HG03520 (cell line): ENCODE results near the gene PHLDB2.

Experiments used
- ATAC-seq: cut with Tn5 transposase; IDR thresholded peaks from one replicate; pipeline ENCODE4 v1.9.1; 2021; ENCODE audit warnings: mild to moderate bottlenecking, moderate library complexity; ENCODE audit not compliant: unreplicated experiment

Gene PHLDB2

GRCh38 chr3:111923095-111923771 is 64.2 kb downstream of the PHLDB2 start:
- no peak for ATAC-seq

- no peak for ATAC-seq
These were observed 64.7 kb downstream of the PHLDB2 start for GRCh38 chr3:111923806-111924205.

GRCh38 chr3:111924283-111924682 is 65.2 kb downstream of the PHLDB2 start:
- ATAC-seq: no peak

- ATAC-seq: no peak
These were observed 67.2 kb downstream of the PHLDB2 start for GRCh38 chr3:111926266-111926676.

GRCh38 chr3:111928613-111929012 is 69.5 kb downstream of the PHLDB2 start:
- ATAC-seq: no peak

- ATAC-seq: no peak
These were observed 70.4 kb downstream of the PHLDB2 start for GRCh38 chr3:111929484-111929883.

GRCh38 chr3:111932946-111933345 is 73.9 kb downstream of the PHLDB2 start:
- ATAC-seq: no peak

GRCh38 chr3:111936191-111936841 is 77.3 kb downstream of the PHLDB2 start:
- no peak for ATAC-seq

GRCh38 chr3:111936967-111937366 is 77.9 kb downstream of the PHLDB2 start:
- ATAC-seq: no peak

GRCh38 chr3:111937871-111938270 is 78.8 kb downstream of the PHLDB2 start:
- ATAC-seq: no peak

GRCh38 chr3:111939873-111940272 is 80.8 kb downstream of the PHLDB2 start:
- no peak for ATAC-seq

GRCh38 chr3:111943533-111943932 is 84.5 kb downstream of the PHLDB2 start:
- no peak for ATAC-seq

- ATAC-seq: no peak
These were observed 85.3 kb downstream of the PHLDB2 start for GRCh38 chr3:111944372-111944771.

GRCh38 chr3:111947231-111947630 is 88.2 kb downstream of the PHLDB2 start:
- ATAC-seq: no peak

GRCh38 chr3:111948786-111949185 is 89.7 kb downstream of the PHLDB2 start:
- ATAC-seq: no peak

- no peak for ATAC-seq
These were observed 90.6 kb downstream of the PHLDB2 start for GRCh38 chr3:111949712-111950111.

GRCh38 chr3:111951032-111951431 is 92.0 kb downstream of the PHLDB2 start:
- no peak for ATAC-seq

GRCh38 chr3:111952086-111952485 is 93.0 kb downstream of the PHLDB2 start:
- no peak for ATAC-seq

GRCh38 chr3:111952866-111953450 is 93.9 kb downstream of the PHLDB2 start:
- no peak for ATAC-seq

- ATAC-seq: no peak
These were observed 95.3 kb downstream of the PHLDB2 start for GRCh38 chr3:111954228-111954990.

- ATAC-seq: no peak
These were observed 96.8 kb downstream of the PHLDB2 start for GRCh38 chr3:111955876-111956275.

- ATAC-seq: no peak
These were observed 97.4 kb downstream of the PHLDB2 start for GRCh38 chr3:111956449-111956848.
